HG03520 (cell line): ENCODE data around the gene EVI5.

Experiments used
- ATAC-seq: cut with Tn5 transposase; IDR thresholded peaks from one replicate; pipeline ENCODE4 v1.9.1; 2021; ENCODE audit warnings: mild to moderate bottlenecking, moderate library complexity; ENCODE audit not compliant: unreplicated experiment

The EVI5 gene

GRCh38 chr1:92466683-92467352 is 318.1 kb downstream of the EVI5 start:
- ATAC-seq = no peak

- ATAC-seq = no peak
Measured at GRCh38 chr1:92465256-92465647, 319.7 kb downstream of the EVI5 start.

- no peak for ATAC-seq
Measured at GRCh38 chr1:92464588-92465255, 320.2 kb downstream of the EVI5 start.

GRCh38 chr1:92461364-92462097 is 323.4 kb downstream of the EVI5 start:
- ATAC-seq = peak; percentile 62

- ATAC-seq = no peak
Measured at GRCh38 chr1:92459871-92460320, 325.0 kb downstream of the EVI5 start.
